Breast epithelium (tissue), 3 donors: ENCODE results near the gene DOLPP1.
A peak's percentile ranks its signal among the peaks of the same experiment; 100 is the strongest.

Experiments
- POLR2A ChIP-seq: fragments of 450-650 bp; IDR thresholded peaks from one replicate; pipeline ENCODE4 v1.6.1; 2016; ENCODE audit warnings: antibody characterized with exemption, mild to moderate bottlenecking, moderate library complexity
- POLR2AphosphoS5 ChIP-seq, 3 donors: sonication (generic); formaldehyde crosslinking; IDR thresholded peaks; one replicate each; pipeline ENCODE4 v1.6.1; 2017; ENCODE audit warnings: antibody characterized with exemption in 3 of 3
- TF ChIP-seq, protein P1 (sequence below), 3 donors: fragments of 450-650 bp; IDR thresholded peaks; one replicate each; pipeline ENCODE4 v1.5.1; 2016 to 2017; ENCODE audit warnings: antibody characterized with exemption in 3 of 3, mild to moderate bottlenecking in 3 of 3, moderate library complexity in 3 of 3

DNA sequence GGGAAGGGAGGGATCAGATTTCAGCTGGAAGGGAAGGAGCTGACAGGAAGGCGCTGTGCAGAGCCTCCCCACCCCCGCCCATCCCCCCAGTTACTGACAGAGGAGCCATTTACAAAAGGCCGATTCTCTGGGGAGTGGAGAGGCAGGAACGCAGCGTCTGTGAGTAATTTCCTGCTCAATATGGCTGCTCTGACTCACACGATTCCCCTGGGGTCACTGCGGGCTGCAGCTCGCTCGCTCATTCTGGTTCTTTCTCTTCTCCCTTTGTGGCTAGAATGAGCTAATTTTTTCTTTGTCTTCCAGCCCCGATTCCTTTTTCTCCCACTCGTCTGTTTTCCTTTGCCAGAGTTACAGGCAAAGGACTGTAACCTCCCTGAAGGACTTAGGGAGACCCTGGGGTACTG is 59.1 kb downstream of the DOLPP1 start:
- TF ChIP-seq POLR2AphosphoS5 (IDR thresholded peaks at IDR 0.05) = peak; percentile 83 to 96 (median 95)
- TF ChIP-seq, protein P1, sequence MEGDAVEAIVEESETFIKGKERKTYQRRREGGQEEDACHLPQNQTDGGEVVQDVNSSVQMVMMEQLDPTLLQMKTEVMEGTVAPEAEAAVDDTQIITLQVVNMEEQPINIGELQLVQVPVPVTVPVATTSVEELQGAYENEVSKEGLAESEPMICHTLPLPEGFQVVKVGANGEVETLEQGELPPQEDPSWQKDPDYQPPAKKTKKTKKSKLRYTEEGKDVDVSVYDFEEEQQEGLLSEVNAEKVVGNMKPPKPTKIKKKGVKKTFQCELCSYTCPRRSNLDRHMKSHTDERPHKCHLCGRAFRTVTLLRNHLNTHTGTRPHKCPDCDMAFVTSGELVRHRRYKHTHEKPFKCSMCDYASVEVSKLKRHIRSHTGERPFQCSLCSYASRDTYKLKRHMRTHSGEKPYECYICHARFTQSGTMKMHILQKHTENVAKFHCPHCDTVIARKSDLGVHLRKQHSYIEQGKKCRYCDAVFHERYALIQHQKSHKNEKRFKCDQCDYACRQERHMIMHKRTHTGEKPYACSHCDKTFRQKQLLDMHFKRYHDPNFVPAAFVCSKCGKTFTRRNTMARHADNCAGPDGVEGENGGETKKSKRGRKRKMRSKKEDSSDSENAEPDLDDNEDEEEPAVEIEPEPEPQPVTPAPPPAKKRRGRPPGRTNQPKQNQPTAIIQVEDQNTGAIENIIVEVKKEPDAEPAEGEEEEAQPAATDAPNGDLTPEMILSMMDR (IDR thresholded peaks at IDR 0.05) = peak in 1 of 3 donors; percentile 14
- TF ChIP-seq POLR2A = peak; percentile 55
